ENCODE results near the gene CARD19. TPM values are rescaled to one million over a fixed set of nuclear protein-coding genes. Genes with fewer than 3 reads are reported as not detected.

Gene CARD19
- 18.2 TPM for total RNA-seq

GRCh38 chr9:93096131-93096802 is at the start of gene CARD19:
Gene CARD19, plus strand, starts transcription at chr9:93096217. Its CDS starts 129 bp downstream, at chr9:93096346.

GRCh38 chr9:93058355-93059010 is 37.5 kb upstream of the CARD19 start, which contains the start of gene SUSD3:
Gene SUSD3, plus strand, starts transcription at chr9:93058701. Its CDS starts 42 bp downstream, at chr9:93058743.

GRCh38 chr9:93134015-93134739 is 38.2 kb downstream of the CARD19 start, which contains the start of gene NINJ1:
Gene NINJ1, minus strand, starts transcription at chr9:93134251. Its CDS starts 34 bp downstream, at chr9:93134217.

Other genes starting within 250 kb of the CARD19 start
- 56.7 TPM for gene ZNF484, start 218.2 kb upstream of the CARD19 start, total RNA-seq
- 16.6 TPM for gene FGD3, start 148.7 kb upstream of the CARD19 start, total RNA-seq
- gene SUSD3, start 37.5 kb upstream of the CARD19 start, total RNA-seq = 1.4 TPM
- 12.0 TPM for gene NINJ1, start 38.0 kb downstream of the CARD19 start, total RNA-seq
- 30.7 TPM for gene WNK2, start 87.9 kb downstream of the CARD19 start, total RNA-seq